SK-N-SH (cell line): ENCODE measurements around the gene TNRC6B. TPM values are rescaled to one million over a fixed set of nuclear protein-coding genes. Genes with fewer than 3 reads are reported as not detected.
A peak's percentile ranks its signal among the peaks of the same experiment; 100 is the strongest.

Source experiments
- CTCF ChIA-PET: fragments of 300-600, 350-600 bp; formaldehyde crosslinking; extraction: SDS; loops from one replicate; lab custom pipeline; 2021; lab: Yijun Ruan, JAX
- POLR2A ChIA-PET: fragments of 350-600 bp; sonication (Branson Sonifier 250); formaldehyde crosslinking; extraction: SDS; loops from one replicate; lab custom pipeline; 2020; ENCODE audit warnings: antibody characterized with exemption, inconsistent platforms; lab: Yijun Ruan, JAX
- DNase-seq: peaks from one replicate; pipeline ENCODE4 v3.0.0; 2012
- H2AFZ ChIP-seq: fragments of 200-600 bp; sonication (generic); 2 replicates; pipeline ENCODE4 v1.8.1; 2016; ENCODE audit warnings: antibody characterized with exemption, mild to moderate bottlenecking, low read depth
- H3F3A ChIP-seq: fragments of 200-600 bp; sonication (generic); replicated peaks from 2 replicates; pipeline ENCODE3; 2016; ENCODE audit warnings: antibody characterized with exemption, mild to moderate bottlenecking; ENCODE audit not compliant: insufficient read depth
- H3K27ac ChIP-seq, 2 experiments: fragments of 200-500 bp in 1 of 2; fragments of 200-600 bp in 1 of 2; sonication (Bioruptor generic) in 1 of 2; sonication (generic), shearing (Covaris generic) in 1 of 2; 2 replicates each; pipeline versions ENCODE4 v1.5.1 to v1.6.1; 2014 to 2016; ENCODE audit warnings: low read depth in 2 of 2, inconsistent platforms in 1 of 2, low read length in 1 of 2, mild to moderate bottlenecking in 1 of 2, mixed read lengths in 1 of 2
- H3K27me3 ChIP-seq: fragments of 200-600 bp; sonication (generic), shearing (Covaris generic); 2 replicates; pipeline ENCODE4 v1.6.1; 2016; ENCODE audit warnings: mixed run types; ENCODE audit not compliant: insufficient read depth
- H3K36me3 ChIP-seq, 2 experiments: fragments of 200-500 bp in 1 of 2; fragments of 200-600 bp in 1 of 2; sonication (Bioruptor generic) in 1 of 2; sonication (generic) in 1 of 2; replicated peaks in 1 of 2; 2 replicates each; pipeline versions ENCODE3 to v1.5.1; 2014 to 2016; ENCODE audit warnings: low read length in 1 of 2, mild to moderate bottlenecking in 1 of 2; ENCODE audit not compliant: insufficient read depth in 2 of 2, control insufficient read depth in 1 of 2
- H3K4me1 ChIP-seq, 2 experiments: fragments of 200-500 bp in 1 of 2; fragments of 200-600 bp in 1 of 2; sonication (Bioruptor generic) in 1 of 2; sonication (generic), shearing (Covaris generic) in 1 of 2; 2 replicates each; pipeline versions ENCODE4 v1.5.1 to v1.6.1; 2014 to 2016; ENCODE audit warnings: low read depth in 1 of 2, low read length in 1 of 2, mixed run types in 1 of 2; ENCODE audit not compliant: insufficient read depth in 2 of 2, control insufficient read depth in 1 of 2
- H3K4me2 ChIP-seq: fragments of 200-600 bp; sonication (generic), shearing (Covaris generic); 2 replicates; pipeline ENCODE4 v1.6.1; 2017; ENCODE audit warnings: mixed run types
- H3K4me3 ChIP-seq, 2 experiments: fragments of 200-500 bp in 1 of 2; fragments of 200-600 bp in 1 of 2; sonication (Bioruptor generic) in 1 of 2; sonication (generic), shearing (Covaris generic) in 1 of 2; 2 replicates each; pipeline versions ENCODE4 v1.5.1 to v1.8.1; 2014 to 2016; ENCODE audit warnings: low read depth in 2 of 2, inconsistent platforms in 1 of 2, low read length in 1 of 2, mild to moderate bottlenecking in 1 of 2, mixed read lengths in 1 of 2, moderate library complexity in 1 of 2
- H3K79me2 ChIP-seq: fragments of 200-600 bp; sonication (generic); 2 replicates; pipeline ENCODE4 v1.8.1; 2017; ENCODE audit warnings: mild to moderate bottlenecking; ENCODE audit not compliant: insufficient read depth
- H3K9ac ChIP-seq: fragments of 200-600 bp; sonication (generic); 2 replicates; pipeline ENCODE4 v1.6.1; 2017; ENCODE audit warnings: mixed run types
- H3K9me2 ChIP-seq: fragments of 200-600 bp; sonication (generic); 2 replicates; pipeline ENCODE4 v1.6.1; 2017; ENCODE audit warnings: mixed run types
- H3K9me3 ChIP-seq: fragments of 200-600 bp; sonication (generic); 2 replicates; pipeline ENCODE4 v1.6.1; 2017; ENCODE audit warnings: mixed run types, mild to moderate bottlenecking, moderate library complexity
- H4K20me1 ChIP-seq: fragments of 200-600 bp; sonication (generic); 2 replicates; pipeline ENCODE4 v1.6.1; 2017; ENCODE audit warnings: mild to moderate bottlenecking, mixed run types; ENCODE audit not compliant: insufficient read depth
- CHD2 ChIP-seq: fragments of 150-350 bp; IDR thresholded peaks from 2 replicates; pipeline ENCODE4 v1.6.1; 2018; ENCODE audit warnings: low read length; ENCODE audit not compliant: partially characterized antibody
- CTCF ChIP-seq: fragments of 200-600 bp; sonication (generic); IDR thresholded peaks from 2 replicates; pipeline ENCODE4 v1.6.1; 2017; ENCODE audit warnings: antibody characterized with exemption, mild to moderate bottlenecking, moderate library complexity
- FOXJ3 ChIP-seq: sonication (generic); formaldehyde crosslinking; IDR thresholded peaks from 2 replicates; pipeline ENCODE4 v1.5.1; 2020; ENCODE audit warnings: mild to moderate bottlenecking, missing genetic modification reagents
- GABPA ChIP-seq: IDR thresholded peaks from 2 replicates; pipeline ENCODE4 v1.4.0; 2012; ENCODE audit warnings: low read depth, mild to moderate bottlenecking
- GATA2 ChIP-seq: sonication (generic); formaldehyde crosslinking; IDR thresholded peaks from 2 replicates; pipeline ENCODE4 v1.5.0; 2020; ENCODE audit warnings: mild to moderate bottlenecking, missing genetic modification reagents
- MAX ChIP-seq: IDR thresholded peaks from 2 replicates; pipeline ENCODE4 v1.4.0; 2012; ENCODE audit warnings: low read depth
- PBX3 ChIP-seq: IDR thresholded peaks from 2 replicates; pipeline ENCODE4; 2012
- RAD21 ChIP-seq: IDR thresholded peaks from 2 replicates; pipeline ENCODE4 v1.6.1; 2012; ENCODE audit warnings: mild to moderate bottlenecking, low read length
- RFX5 ChIP-seq: IDR thresholded peaks from 2 replicates; pipeline ENCODE4 v1.6.1; 2012; ENCODE audit warnings: mild to moderate bottlenecking, improper control_type of control experiment, low read length
- USF1 ChIP-seq: IDR thresholded peaks from 2 replicates; pipeline ENCODE4 v1.4.0; 2012; ENCODE audit warnings: low read depth, borderline replicate concordance
- WGBS: methylation state at CpG from one replicate; pipeline ENCODE4 v1.1.6; 2017; ENCODE audit warnings: low lambda C conversion rate; 5-methylcytosine and 5-hydroxymethylcytosine counted together
- polyA plus RNA-seq, 3 experiments: library from polyadenylated mRNA; depleted of rRNA; stranded (reverse); fragments of >200 nt; gene quantifications; 2 replicates each; pipeline ENCODE4 v1.2.3, GENCODE V29; 2012

TNRC6B gene
- polyA plus RNA-seq, 1 of the 3 experiments (the other 2 are of a cell fraction): 1.2 TPM

- TF ChIP-seq USF1 (no peak), PBX3 (no peak), MAX (no peak)
- TF ChIP-seq, all 33 proteins: peak for 0
Measured at GRCh38 chr22:40352763-40353162, 175.0 kb downstream of the TNRC6B start (continued).

GRCh38 chr22:40361100-40361499 lies 183.4 kb downstream of the TNRC6B start:
- Histone ChIP-seq H3K9me2 (no peaks in the 10 kb centered on the region), H3K9ac (no peak overlapping the region), H3K4me1 (no peaks in the 10 kb centered on the region), H3K79me2 (no peaks in the 10 kb centered on the region), H3K9me3 (no peaks in the 10 kb centered on the region), H3K36me3 (peaks cover 21 to 53% of the 10 kb centered on the region in 2 experiments), H4K20me1 (no peaks in the 10 kb centered on the region), H3F3A (no peaks in the 10 kb centered on the region), H3K4me2 (no peak overlapping the region), H3K4me3 (no peak overlapping the region), H3K27me3 (no peaks in the 10 kb centered on the region), H2AFZ (no peak overlapping the region), H3K27ac (no peak overlapping the region)
- TF ChIP-seq GATA2: no peak
- 100% methylated on average over 3 of the region's 5 CpGs for WGBS
- CTCF ChIA-PET: interaction anchor here (2.4 kb wide), 1 partner anchor 13 kb away, joined by 6 read pairs; no protein-coding TSS in a partner anchor
- no peak for DNase-seq
- POLR2A ChIA-PET: no interaction called here

GRCh38 chr22:40363059-40363458 lies 185.3 kb downstream of the TNRC6B start:
- H3F3A ChIP-seq: no peaks in the 10 kb centered on the region
- no peak overlapping the region for H3K9ac ChIP-seq
- no peak overlapping the region for H2AFZ ChIP-seq
- H3K27ac ChIP-seq: peak overlapping the region in 1 of 2 experiments; percentile 71; a peak in 2 of 4 replicates
- no peaks in the 10 kb centered on the region for H3K4me1 ChIP-seq
- H3K79me2 ChIP-seq: no peaks in the 10 kb centered on the region
- no peak for TF ChIP-seq CHD2
- no peak for TF ChIP-seq GABPA
- TF ChIP-seq RFX5: no peak
- no peak for TF ChIP-seq FOXJ3 (CRISPR knock-in tag)
- TF ChIP-seq CTCF: no peak
- no peak for TF ChIP-seq RAD21
- TF ChIP-seq, all 33 proteins: peak for 0
- no peak for DNase-seq
- no peak overlapping the region for H3K4me3 ChIP-seq
- no peak overlapping the region for H3K4me2 ChIP-seq
- ChIA-PET CTCF (no interaction called here), POLR2A (no interaction called here)
- H4K20me1 ChIP-seq: no peaks in the 10 kb centered on the region
- H3K27me3 ChIP-seq: no peaks in the 10 kb centered on the region
- 79% methylated on average over 3 of the region's 3 CpGs for WGBS
- no peaks in the 10 kb centered on the region for H3K9me2 ChIP-seq
- no peaks in the 10 kb centered on the region for H3K9me3 ChIP-seq
- peaks cover 21 to 66% of the 10 kb centered on the region in 2 experiments for H3K36me3 ChIP-seq
